A549 (cell line): ENCODE measurements around the gene NOX3. TPM values are rescaled to one million over a fixed set of nuclear protein-coding genes. Genes with fewer than 3 reads are reported as not detected.

Experiments used
- ATAC-seq, 2 experiments: fragments of 200-7000 bp in 1 of 2; fragments of >200 bp in 1 of 2; cut with Nextera tagmentation in 1 of 2; cut with Tn5 transposase in 1 of 2; 3 replicates each; pipeline versions ENCODE4 v1.8.0 to v1.9.1; 2018 to 2020; ENCODE audit warnings: mild to moderate bottlenecking in 1 of 2, moderate library complexity in 1 of 2
- CTCF ChIA-PET: fragments of 300-600 bp; sonication (Branson Sonifier 250); formaldehyde crosslinking; extraction: SDS; loops from one replicate; lab custom pipeline; 2021; ENCODE audit warnings: antibody characterized with exemption, inconsistent platforms; lab: Yijun Ruan, JAX
- POLR2A ChIA-PET: fragments of 350-600 bp; formaldehyde crosslinking; extraction: SDS; loops from one replicate; lab custom pipeline; 2021; ENCODE audit warnings: antibody characterized with exemption, inconsistent platforms; lab: Yijun Ruan, JAX
- DNase-seq, 2 experiments: peaks; one replicate each; pipeline versions ENCODE4 v3.0.0 to v3.0.0-alpha.2; 2011 to 2016; ENCODE audit warnings: low read depth in 1 of 2, low spot score in 1 of 2
- FAIRE-seq: peaks from 2 replicates; lab custom pipeline; 2011; peaks lifted over from hg19 to GRCh38; lab: Jason Lieb, UNC
- H3K27ac ChIP-seq, 2 experiments: fragments of >200 bp; sonication (Bioruptor Twin); formaldehyde crosslinking; 3 replicates each; pipeline ENCODE4 v1.5.1; 2016 to 2017
- H3K4me1 ChIP-seq: fragments of >200 bp; sonication (Bioruptor Twin); formaldehyde crosslinking; 3 replicates; pipeline ENCODE4 v1.6.1; 2016
- H3K4me2 ChIP-seq: fragments of >200 bp; sonication (Bioruptor Twin); formaldehyde crosslinking; 3 replicates; pipeline ENCODE4 v1.6.1; 2016
- H3K4me3 ChIP-seq: fragments of >200 bp; sonication (Bioruptor Twin); formaldehyde crosslinking; 3 replicates; pipeline ENCODE4 v1.5.1; 2016
- H3K9me3 ChIP-seq: fragments of >200 bp; sonication (Bioruptor Twin); formaldehyde crosslinking; 3 replicates; pipeline ENCODE4 v1.6.1; 2016
- ATOH8 ChIP-seq: fragments of 250-450 bp; sonication (Bioruptor Pico); IDR thresholded peaks from 2 replicates; pipeline ENCODE4 v1.5.0; 2020; ENCODE audit warnings: low read depth, mild to moderate bottlenecking, moderate library complexity
- CBX2 ChIP-seq: fragments of 200-600 bp; sonication (generic); IDR thresholded peaks from 2 replicates; pipeline ENCODE4 v1.6.1; 2016; ENCODE audit warnings: low read depth, mild to moderate bottlenecking, borderline replicate concordance
- CBX8 ChIP-seq: fragments of 200-600 bp; sonication (generic); IDR thresholded peaks from 2 replicates; pipeline ENCODE4 v1.6.1; 2016
- E2F6 ChIP-seq: IDR thresholded peaks from 2 replicates; pipeline ENCODE4 v1.6.1; 2012; ENCODE audit warnings: low read depth, borderline replicate concordance
- EHF ChIP-seq: fragments of 250-450 bp; sonication (Bioruptor Pico); IDR thresholded peaks from 2 replicates; pipeline ENCODE4 v1.5.0; 2020; ENCODE audit warnings: mild to moderate bottlenecking
- EP300 ChIP-seq, 2 experiments: fragments of >200 bp; sonication (Bioruptor Twin); formaldehyde crosslinking; IDR thresholded peaks; 2 replicates in 1 of 2; 3 replicates in 1 of 2; pipeline ENCODE4 v1.6.1; 2016 to 2017
- ESRRA ChIP-seq: fragments of 150-350 bp; IDR thresholded peaks from 2 replicates; pipeline ENCODE4 v1.6.1; 2014; ENCODE audit warnings: mild to moderate bottlenecking, low read length, borderline replicate concordance
- FOXS1 ChIP-seq: fragments of 250-450 bp; sonication (Bioruptor Pico); IDR thresholded peaks from 2 replicates; pipeline ENCODE4 v1.5.0; 2020; ENCODE audit warnings: mild to moderate bottlenecking, moderate library complexity
- GATA3 ChIP-seq: IDR thresholded peaks from 2 replicates; pipeline ENCODE4 v1.6.1; 2012; ENCODE audit warnings: borderline replicate concordance
- HDAC2 ChIP-seq: fragments of 200-600 bp; sonication (generic); IDR thresholded peaks from 2 replicates; pipeline ENCODE4 v1.6.1; 2016
- HES2 ChIP-seq: fragments of >200 bp; sonication (Bioruptor Twin); formaldehyde crosslinking; IDR thresholded peaks from 2 replicates; pipeline ENCODE4 v1.6.1; 2016
- HEYL ChIP-seq: fragments of 250-450 bp; sonication (Bioruptor Pico); IDR thresholded peaks from 2 replicates; pipeline ENCODE4 v1.8.0; 2021; ENCODE audit warnings: mild to moderate bottlenecking, moderate library complexity
- HOXA7 ChIP-seq: fragments of 250-450 bp; sonication (Bioruptor Pico); IDR thresholded peaks from 2 replicates; pipeline ENCODE4 v1.5.0; 2020; ENCODE audit warnings: mild to moderate bottlenecking, moderate library complexity
- HOXB13 ChIP-seq: fragments of 250-450 bp; sonication (Bioruptor Pico); IDR thresholded peaks from 2 replicates; pipeline ENCODE4 v1.5.0; 2020; ENCODE audit warnings: low read depth, mild to moderate bottlenecking, moderate library complexity
- JUNB ChIP-seq: fragments of >200 bp; sonication (Bioruptor Twin); formaldehyde crosslinking; IDR thresholded peaks from 2 replicates; pipeline ENCODE4 v1.6.1; 2016
- MAFK ChIP-seq: fragments of 450-650 bp; IDR thresholded peaks from 2 replicates; pipeline ENCODE4 v1.6.1; 2014; ENCODE audit not compliant: partially characterized antibody
- MYC ChIP-seq: IDR thresholded peaks from 2 replicates; pipeline ENCODE4 v1.6.1; 2012; ENCODE audit warnings: mild to moderate bottlenecking, inconsistent platforms, low read length, improper control_type of control experiment, borderline replicate concordance
- NPAS2 ChIP-seq: fragments of 250-450 bp; sonication (Bioruptor Pico); IDR thresholded peaks from 2 replicates; pipeline ENCODE4 v1.8.0; 2022; ENCODE audit warnings: mild to moderate bottlenecking, moderate library complexity, borderline replicate concordance
- PBX3 ChIP-seq: IDR thresholded peaks from 2 replicates; pipeline ENCODE4 v1.6.1; 2012
- RARB ChIP-seq: fragments of 250-450 bp; sonication (Bioruptor Pico); IDR thresholded peaks from 2 replicates; pipeline ENCODE4 v1.8.0; 2021; ENCODE audit warnings: mild to moderate bottlenecking, moderate library complexity
- RFX5 ChIP-seq: fragments of 450-650 bp; IDR thresholded peaks from 2 replicates; pipeline ENCODE4 v1.7.1; 2014; ENCODE audit warnings: antibody characterized with exemption, mild to moderate bottlenecking, moderate library complexity
- SREBF2 ChIP-seq: fragments of 450-650 bp; IDR thresholded peaks from 2 replicates; pipeline ENCODE4 v1.6.1; 2014; ENCODE audit warnings: mild to moderate bottlenecking, moderate library complexity
- TFCP2L1 ChIP-seq: fragments of 250-450 bp; sonication (Bioruptor Pico); IDR thresholded peaks from 2 replicates; pipeline ENCODE4 v1.5.0; 2021; ENCODE audit warnings: mild to moderate bottlenecking
- TP53 ChIP-seq: fragments of 250-450 bp; sonication (Bioruptor Pico); IDR thresholded peaks from 2 replicates; pipeline ENCODE4 v1.5.0; 2021; ENCODE audit warnings: mild to moderate bottlenecking, moderate library complexity
- ZC3H11A ChIP-seq: fragments of 450-650 bp; IDR thresholded peaks from 2 replicates; pipeline ENCODE4 v1.6.1; 2014; ENCODE audit warnings: antibody characterized with exemption, mild to moderate bottlenecking
- ZFP36 ChIP-seq: fragments of 450-650 bp; IDR thresholded peaks from 2 replicates; pipeline ENCODE4 v1.6.1; 2014; ENCODE audit warnings: borderline replicate concordance; ENCODE audit not compliant: partially characterized antibody
- ZNF302 ChIP-seq: fragments of 250-450 bp; sonication (Bioruptor Pico); IDR thresholded peaks from 2 replicates; pipeline ENCODE4 v1.9.0; 2021; ENCODE audit warnings: inconsistent platforms, mild to moderate bottlenecking, moderate library complexity
- WGBS: methylation state at CpG from one replicate; pipeline ENCODE4 v1.1.6; 2017; ENCODE audit errors: missing lambda C conversion rate; 5-methylcytosine and 5-hydroxymethylcytosine counted together
- polyA plus RNA-seq, 4 experiments: library from polyadenylated mRNA; depleted of rRNA in 3 of 4; stranded (reverse); fragments of >200 nt; fragmentation: RNase III in 1 of 4; extraction: RNeasy Plus Mini Kit Qiagen cat#74134 plus additional on column Dnase treatment in 1 of 4; gene quantifications; 2 replicates in 3 of 4; 3 replicates in 1 of 4; pipeline ENCODE4 v1.2.3, GENCODE V29; 2011 to 2017
- TF ChIP-seq, protein P1 (sequence below): fragments of 450-650 bp; IDR thresholded peaks from 2 replicates; pipeline ENCODE4 v1.6.1; 2014; ENCODE audit warnings: antibody characterized with exemption
- TF ChIP-seq, protein P2 (sequence below): fragments of 250-450 bp; sonication (Bioruptor Pico); IDR thresholded peaks from 2 replicates; pipeline ENCODE4 v1.5.0; 2021; ENCODE audit warnings: mild to moderate bottlenecking, moderate library complexity, borderline replicate concordance
- TF ChIP-seq, protein P3 (sequence below): fragments of 150-350 bp; IDR thresholded peaks from 2 replicates; pipeline ENCODE4 v1.6.1; 2014; ENCODE audit warnings: low read depth, mild to moderate bottlenecking, low read length

Gene NOX3
- polyA plus RNA-seq, 2 of the 4 experiments (the other 2 are of a cell fraction), result not detected

DNA sequence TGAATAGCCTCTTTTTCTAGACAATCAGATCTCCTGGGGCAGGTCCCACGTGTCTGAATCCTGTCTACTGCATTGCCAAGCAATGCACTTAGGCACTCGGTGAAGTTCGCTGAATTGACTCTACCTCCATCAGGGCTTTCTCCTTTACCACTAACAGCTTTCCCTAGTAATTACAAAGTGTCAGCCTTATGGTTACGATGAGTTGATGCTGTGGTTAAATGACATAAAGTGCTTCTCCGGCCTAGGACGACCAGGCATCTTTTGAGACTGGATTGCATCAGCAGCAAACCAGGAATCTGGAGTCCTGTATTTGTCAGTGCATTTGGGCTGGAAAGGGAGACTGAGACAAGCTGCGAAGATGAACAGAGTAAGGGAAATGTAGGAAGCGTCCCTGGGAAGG, 21.5 kb downstream of the NOX3 start:
- POLR2A ChIA-PET, result no interaction called here
- no peak overlapping the region for H3K4me3 ChIP-seq
- ATAC-seq (no peak), FAIRE-seq (no peak), DNase-seq (no peak)
- TF ChIP-seq PBX3 (no peak), ZC3H11A (no peak), E2F6 (no peak), ESRRA (no peak), RFX5 (no peak), NPAS2 (CRISPR knock-in tag) (no peak), ATOH8 (CRISPR knock-in tag) (no peak), HEYL (CRISPR knock-in tag) (no peak), EP300 (IDR thresholded peaks at IDR 0.05) (no peak), ZFP36 (no peak), HOXA7 (CRISPR knock-in tag) (no peak), SREBF2 (no peak), RARB (CRISPR knock-in tag) (no peak), FOXS1 (CRISPR knock-in tag) (no peak), HES2 (no peak), GATA3 (no peak), MYC (no peak)
- TF ChIP-seq, protein P1, sequence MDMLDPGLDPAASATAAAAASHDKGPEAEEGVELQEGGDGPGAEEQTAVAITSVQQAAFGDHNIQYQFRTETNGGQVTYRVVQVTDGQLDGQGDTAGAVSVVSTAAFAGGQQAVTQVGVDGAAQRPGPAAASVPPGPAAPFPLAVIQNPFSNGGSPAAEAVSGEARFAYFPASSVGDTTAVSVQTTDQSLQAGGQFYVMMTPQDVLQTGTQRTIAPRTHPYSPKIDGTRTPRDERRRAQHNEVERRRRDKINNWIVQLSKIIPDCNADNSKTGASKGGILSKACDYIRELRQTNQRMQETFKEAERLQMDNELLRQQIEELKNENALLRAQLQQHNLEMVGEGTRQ, result no peak
- TF ChIP-seq, protein P2, sequence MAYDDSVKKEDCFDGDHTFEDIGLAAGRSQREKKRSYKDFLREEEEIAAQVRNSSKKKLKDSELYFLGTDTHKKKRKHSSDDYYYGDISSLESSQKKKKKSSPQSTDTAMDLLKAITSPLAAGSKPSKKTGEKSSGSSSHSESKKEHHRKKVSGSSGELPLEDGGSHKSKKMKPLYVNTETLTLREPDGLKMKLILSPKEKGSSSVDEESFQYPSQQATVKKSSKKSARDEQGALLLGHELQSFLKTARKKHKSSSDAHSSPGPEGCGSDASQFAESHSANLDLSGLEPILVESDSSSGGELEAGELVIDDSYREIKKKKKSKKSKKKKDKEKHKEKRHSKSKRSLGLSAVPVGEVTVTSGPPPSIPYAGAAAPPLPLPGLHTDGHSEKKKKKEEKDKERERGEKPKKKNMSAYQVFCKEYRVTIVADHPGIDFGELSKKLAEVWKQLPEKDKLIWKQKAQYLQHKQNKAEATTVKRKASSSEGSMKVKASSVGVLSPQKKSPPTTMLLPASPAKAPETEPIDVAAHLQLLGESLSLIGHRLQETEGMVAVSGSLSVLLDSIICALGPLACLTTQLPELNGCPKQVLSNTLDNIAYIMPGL (CRISPR knock-in tag), result no peak
- H3K4me2 ChIP-seq, result no peak overlapping the region
- H3K27ac ChIP-seq, result no peak overlapping the region
- CTCF ChIA-PET, result no interaction called here
- 80% methylated on average over 8 of the region's 8 CpGs for WGBS
- 0 out of 3 replicates have a peak, but pooled peaks cover 6% of the 10 kb centered on the region for H3K4me1 ChIP-seq
- no peaks in the 10 kb centered on the region for H3K9me3 ChIP-seq

GRCh38 chr6:155432293-155432692, 23.3 kb downstream of the NOX3 start:
- no peak for FAIRE-seq
- DNase-seq, result no peak
- CTCF ChIA-PET, result no interaction called here

More at GRCh38 chr6:155432293-155432692, 23.3 kb downstream of the NOX3 start:
- no peak for TF ChIP-seq MAFK
- no peak for TF ChIP-seq ZC3H11A
- TF ChIP-seq, protein P1, result no peak
- TF ChIP-seq EHF (CRISPR knock-in tag), result no peak
- no peak for TF ChIP-seq ZFP36
- TF ChIP-seq CBX8, result no peak
- TF ChIP-seq FOXS1 (CRISPR knock-in tag), result no peak
- no peak for TF ChIP-seq ESRRA
- TF ChIP-seq CBX2, result no peak
- TF ChIP-seq HOXA7 (CRISPR knock-in tag), result no peak
- no peak for TF ChIP-seq HOXB13 (CRISPR knock-in tag)
- no peak for TF ChIP-seq GATA3
- TF ChIP-seq TFCP2L1 (CRISPR knock-in tag), result no peak
- TF ChIP-seq HDAC2, result no peak
- TF ChIP-seq TP53 (CRISPR knock-in tag), result no peak
- TF ChIP-seq ZNF302, result no peak
- no peak for TF ChIP-seq JUNB
- TF ChIP-seq, protein P3, sequence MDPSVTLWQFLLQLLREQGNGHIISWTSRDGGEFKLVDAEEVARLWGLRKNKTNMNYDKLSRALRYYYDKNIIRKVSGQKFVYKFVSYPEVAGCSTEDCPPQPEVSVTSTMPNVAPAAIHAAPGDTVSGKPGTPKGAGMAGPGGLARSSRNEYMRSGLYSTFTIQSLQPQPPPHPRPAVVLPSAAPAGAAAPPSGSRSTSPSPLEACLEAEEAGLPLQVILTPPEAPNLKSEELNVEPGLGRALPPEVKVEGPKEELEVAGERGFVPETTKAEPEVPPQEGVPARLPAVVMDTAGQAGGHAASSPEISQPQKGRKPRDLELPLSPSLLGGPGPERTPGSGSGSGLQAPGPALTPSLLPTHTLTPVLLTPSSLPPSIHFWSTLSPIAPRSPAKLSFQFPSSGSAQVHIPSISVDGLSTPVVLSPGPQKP, result no peak
- TF ChIP-seq, all 56 proteins: peak for 0
- POLR2A ChIA-PET, result no interaction called here
- Histone ChIP-seq H3K4me1 (0 out of 3 replicates have a peak, but pooled peaks cover 5% of the 10 kb centered on the region), H3K4me3 (no peak overlapping the region), H3K9me3 (no peaks in the 10 kb centered on the region), H3K4me2 (no peak overlapping the region), H3K27ac (no peak overlapping the region)
- WGBS, result 44% methylated on average over 5 of the region's 5 CpGs
- ATAC-seq, result no peak
